ENCODE data around the gene WHRN.

WHRN gene

GRCh38 chr9:114459464-114459863 is 45.8 kb downstream of the WHRN start:
- Histone ChIP-seq H3K4me3 (ENCODE audit: insufficient read depth, low read length, poor library complexity, severe bottlenecking) (no peak overlapping the region), H3F3A (ENCODE audit: insufficient read depth) (no peaks in the 10 kb centered on the region), H3K27ac (ENCODE audit: low read depth, low read length) (no peak overlapping the region), H2AFZ (ENCODE audit: low read depth, low read length, severe bottlenecking) (no peak overlapping the region), H3K9ac (ENCODE audit: low read length) (no peak overlapping the region), H3K36me3 (ENCODE audit: low read length) (no peaks in the 10 kb centered on the region), H3K9me3 (ENCODE audit: insufficient read depth, low read length) (no peaks in the 10 kb centered on the region), H4K20me1 (ENCODE audit: low read depth, low read length) (no peaks in the 10 kb centered on the region), H3K27me3 (ENCODE audit: low read length) (no peaks in the 10 kb centered on the region), H3K4me2 (ENCODE audit: low read depth, low read length, poor library complexity, severe bottlenecking) (no peak overlapping the region), H3K79me2 (ENCODE audit: insufficient read depth, low read length) (no peaks in the 10 kb centered on the region), H3K9me2 (replicated peaks; ENCODE audit: insufficient read depth, low read length) (no peaks in the 10 kb centered on the region)
- TF ChIP-seq EZH2phosphoT487 (conservative IDR thresholded peaks at IDR 0.05; ENCODE audit: low read length): no peak
- TF ChIP-seq CTCF (IDR thresholded peaks at IDR 0.05; ENCODE audit: insufficient read depth, low read length, poor library complexity, severe bottlenecking): no peak

- Histone ChIP-seq H3K4me3 (ENCODE audit: insufficient read depth, low read length, poor library complexity, severe bottlenecking) (no peak overlapping the region), H3K9ac (ENCODE audit: low read length) (no peak overlapping the region), H3K9me2 (replicated peaks; ENCODE audit: insufficient read depth, low read length) (no peaks in the 10 kb centered on the region), H3F3A (ENCODE audit: insufficient read depth) (peaks cover 7% of the 10 kb centered on the region), H3K79me2 (ENCODE audit: insufficient read depth, low read length) (no peaks in the 10 kb centered on the region), H3K27me3 (ENCODE audit: low read length) (no peaks in the 10 kb centered on the region), H3K36me3 (ENCODE audit: low read length) (no peaks in the 10 kb centered on the region; the same call in 1 of the 2 replicates), H4K20me1 (ENCODE audit: low read depth, low read length) (no peaks in the 10 kb centered on the region), H3K4me2 (ENCODE audit: low read depth, low read length, poor library complexity, severe bottlenecking) (no peak overlapping the region), H3K9me3 (ENCODE audit: insufficient read depth, low read length) (peaks cover 9% of the 10 kb centered on the region; the same call in 1 of the 2 replicates), H3K27ac (ENCODE audit: low read depth, low read length) (no peak overlapping the region), H2AFZ (ENCODE audit: low read depth, low read length, severe bottlenecking) (no peak overlapping the region)
- TF ChIP-seq CTCF (IDR thresholded peaks at IDR 0.05; ENCODE audit: insufficient read depth, low read length, poor library complexity, severe bottlenecking) (no peak), EZH2phosphoT487 (conservative IDR thresholded peaks at IDR 0.05; ENCODE audit: low read length) (no peak)
Observed at GRCh38 chr9:114456929-114457328, 48.3 kb downstream of the WHRN start.

GRCh38 chr9:114454652-114455051 is 50.6 kb downstream of the WHRN start:
- Histone ChIP-seq H3K36me3 (ENCODE audit: low read length) (no peaks in the 10 kb centered on the region; the same call in 1 of the 2 replicates), H3K4me2 (ENCODE audit: low read depth, low read length, poor library complexity, severe bottlenecking) (no peak overlapping the region), H3K9me3 (ENCODE audit: insufficient read depth, low read length) (peaks cover 9% of the 10 kb centered on the region; the same call in 1 of the 2 replicates), H3K27ac (ENCODE audit: low read depth, low read length) (no peak overlapping the region), H3K9ac (ENCODE audit: low read length) (no peak overlapping the region), H3K4me3 (ENCODE audit: insufficient read depth, low read length, poor library complexity, severe bottlenecking) (no peak overlapping the region), H4K20me1 (ENCODE audit: low read depth, low read length) (no peaks in the 10 kb centered on the region), H2AFZ (ENCODE audit: low read depth, low read length, severe bottlenecking) (no peak overlapping the region), H3K9me2 (replicated peaks; ENCODE audit: insufficient read depth, low read length) (no peaks in the 10 kb centered on the region), H3F3A (ENCODE audit: insufficient read depth) (peaks cover 20% of the 10 kb centered on the region), H3K79me2 (ENCODE audit: insufficient read depth, low read length) (no peaks in the 10 kb centered on the region), H3K27me3 (ENCODE audit: low read length) (no peaks in the 10 kb centered on the region)
- TF ChIP-seq CTCF (IDR thresholded peaks at IDR 0.05; ENCODE audit: insufficient read depth, low read length, poor library complexity, severe bottlenecking) (no peak), EZH2phosphoT487 (conservative IDR thresholded peaks at IDR 0.05; ENCODE audit: low read length) (no peak)
